ENCODE data around the gene BABAM2. TPM values are rescaled to one million over a fixed set of nuclear protein-coding genes. Genes with fewer than 3 reads are reported as not detected.
A peak's percentile ranks its signal among the peaks of the same experiment; 100 is the strongest.

Gene BABAM2
- total and polyA plus RNA-seq, 9 of the 15 experiments (the other 6 are each of a cell fraction or from before 2014, with no cell fraction given): 10.9 to 37.4 (median 25.6) TPM

- no peak for TF ChIP-seq ELK3 (CRISPR knock-in tag; IDR thresholded peaks at IDR 0.05)
- no peak for TF ChIP-seq TRIM25 (IDR thresholded peaks at IDR 0.05; ENCODE audit: borderline replicate concordance)
- TF ChIP-seq ZFPM2 (CRISPR knock-in tag; IDR thresholded peaks at IDR 0.05): no peak
- no peak for TF ChIP-seq SAFB2 (IDR thresholded peaks at IDR 0.05; ENCODE audit: borderline replicate concordance, low read depth, low read length, severe bottlenecking)
- no peak for TF ChIP-seq ZC3H4 (CRISPR knock-in tag; IDR thresholded peaks at IDR 0.05; ENCODE audit: borderline replicate concordance)
- no peak for TF ChIP-seq PYGO2 (tag; IDR thresholded peaks at IDR 0.05)
- TF ChIP-seq FUS (optimal IDR thresholded peaks at IDR 0.05; ENCODE audit: low read depth, low read length): no peak
- peak; percentile 64 for TF ChIP-seq ZNF316 (IDR thresholded peaks at IDR 0.05)
- TF ChIP-seq MNT (conservative IDR thresholded peaks at IDR 0.05): peak in 1 of 2 experiments; percentile 9; a peak in 1 of 4 replicates
- no peak for TF ChIP-seq ZNF212 (CRISPR knock-in tag; IDR thresholded peaks at IDR 0.05)
- no peak for TF ChIP-seq CBX2 (IDR thresholded peaks at IDR 0.05; ENCODE audit: insufficient read depth, low read length, poor library complexity, severe bottlenecking)
- no peak for TF ChIP-seq XRCC4 (IDR thresholded peaks at IDR 0.05; ENCODE audit: extremely low read depth, insufficient read depth, insufficient read length)
- TF ChIP-seq PBX2 (CRISPR knock-in tag; IDR thresholded peaks at IDR 0.05; ENCODE audit: low read depth): no peak
- TF ChIP-seq PBX2 (tag; conservative IDR thresholded peaks at IDR 0.05; ENCODE audit: low read depth): no peak
Observed at GRCh38 chr2:27903649-27904404, 13.3 kb downstream of the BABAM2 start (continued).
